ENCODE results near the gene USH1G.

USH1G gene

GRCh38 chr17:74959826-74960515 is 36.9 kb upstream of the USH1G start:
- TF ChIP-seq CTCF (IDR thresholded peaks at IDR 0.05; ENCODE audit: borderline replicate concordance, insufficient read depth, low read depth, low read length), result no peak
- H3K4me3 ChIP-seq (ENCODE audit: low read depth, low read length), result no peak overlapping the region

- H3K4me3 ChIP-seq (ENCODE audit: low read depth, low read length), result no peak overlapping the region
- peak; percentile 96 for TF ChIP-seq CTCF (IDR thresholded peaks at IDR 0.05; ENCODE audit: borderline replicate concordance, insufficient read depth, low read depth, low read length)
These were observed 35.1 kb upstream of the USH1G start for GRCh38 chr17:74957935-74958740.

- no peak overlapping the region for H3K4me3 ChIP-seq (ENCODE audit: low read depth, low read length)
- no peak for TF ChIP-seq CTCF (IDR thresholded peaks at IDR 0.05; ENCODE audit: borderline replicate concordance, insufficient read depth, low read depth, low read length)
These were observed 33.0 kb upstream of the USH1G start for GRCh38 chr17:74956093-74956492.

- H3K4me3 ChIP-seq (ENCODE audit: low read depth, low read length), result no peak overlapping the region
- TF ChIP-seq CTCF (IDR thresholded peaks at IDR 0.05; ENCODE audit: borderline replicate concordance, insufficient read depth, low read depth, low read length), result no peak
These were observed 31.8 kb upstream of the USH1G start for GRCh38 chr17:74954665-74955421.

- no peak for TF ChIP-seq CTCF (IDR thresholded peaks at IDR 0.05; ENCODE audit: borderline replicate concordance, insufficient read depth, low read depth, low read length)
- H3K4me3 ChIP-seq (ENCODE audit: low read depth, low read length), result no peak overlapping the region
These were observed 31.1 kb upstream of the USH1G start for GRCh38 chr17:74954115-74954514.

- no peak overlapping the region for H3K4me3 ChIP-seq (ENCODE audit: low read depth, low read length)
- no peak for TF ChIP-seq CTCF (IDR thresholded peaks at IDR 0.05; ENCODE audit: borderline replicate concordance, insufficient read depth, low read depth, low read length)
These were observed 30.2 kb upstream of the USH1G start for GRCh38 chr17:74953134-74953687.

All from GM12875 (cell line).